Gastrocnemius medialis (tissue), 4 donors: Measurements from ENCODE around the gene P4HTM.

Source experiments
- POLR2A ChIP-seq, 2 donors: fragments of 450-650 bp; IDR thresholded peaks; one replicate each; pipeline ENCODE4 v1.6.1; 2017; ENCODE audit warnings: antibody characterized with exemption in 2 of 2, mild to moderate bottlenecking in 2 of 2, moderate library complexity in 2 of 2
- TF ChIP-seq, protein P1 (sequence below), 5 experiments: fragments of 450-650 bp in 3 of 5; fragments of 200-600 bp in 2 of 5; sonication (generic) in 2 of 5; IDR thresholded peaks in 4 of 5; conservative IDR thresholded peaks in 1 of 5; 1 replicate in 4 of 5; 2 replicates in 1 of 5; pipeline ENCODE4 v1.5.1; 2016 to 2019; ENCODE audit warnings: antibody characterized with exemption in 5 of 5, mild to moderate bottlenecking in 3 of 5, moderate library complexity in 3 of 5

DNA sequence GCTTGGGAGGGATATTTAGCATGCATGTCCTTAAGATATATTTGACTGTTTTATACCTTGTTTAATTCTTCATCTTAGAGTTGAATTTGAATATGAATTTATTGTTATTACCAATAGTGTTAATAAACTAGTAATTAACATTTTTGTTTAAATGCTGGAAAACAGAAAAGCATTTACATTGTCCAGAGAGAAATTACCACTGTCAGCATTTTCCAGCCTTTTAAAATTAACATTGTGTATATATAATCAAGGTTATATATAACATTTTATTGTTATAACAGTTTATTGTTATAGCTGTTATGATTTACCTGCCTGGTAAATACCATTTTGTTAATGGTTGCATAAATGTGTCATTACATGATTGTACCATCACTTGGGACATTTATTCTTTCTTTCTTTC lies 8.0 kb upstream of the P4HTM start:
- TF ChIP-seq, protein P1, sequence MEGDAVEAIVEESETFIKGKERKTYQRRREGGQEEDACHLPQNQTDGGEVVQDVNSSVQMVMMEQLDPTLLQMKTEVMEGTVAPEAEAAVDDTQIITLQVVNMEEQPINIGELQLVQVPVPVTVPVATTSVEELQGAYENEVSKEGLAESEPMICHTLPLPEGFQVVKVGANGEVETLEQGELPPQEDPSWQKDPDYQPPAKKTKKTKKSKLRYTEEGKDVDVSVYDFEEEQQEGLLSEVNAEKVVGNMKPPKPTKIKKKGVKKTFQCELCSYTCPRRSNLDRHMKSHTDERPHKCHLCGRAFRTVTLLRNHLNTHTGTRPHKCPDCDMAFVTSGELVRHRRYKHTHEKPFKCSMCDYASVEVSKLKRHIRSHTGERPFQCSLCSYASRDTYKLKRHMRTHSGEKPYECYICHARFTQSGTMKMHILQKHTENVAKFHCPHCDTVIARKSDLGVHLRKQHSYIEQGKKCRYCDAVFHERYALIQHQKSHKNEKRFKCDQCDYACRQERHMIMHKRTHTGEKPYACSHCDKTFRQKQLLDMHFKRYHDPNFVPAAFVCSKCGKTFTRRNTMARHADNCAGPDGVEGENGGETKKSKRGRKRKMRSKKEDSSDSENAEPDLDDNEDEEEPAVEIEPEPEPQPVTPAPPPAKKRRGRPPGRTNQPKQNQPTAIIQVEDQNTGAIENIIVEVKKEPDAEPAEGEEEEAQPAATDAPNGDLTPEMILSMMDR (IDR thresholded peaks at IDR 0.05 in 4 of 5, conservative IDR thresholded peaks at IDR 0.05 in 1 of 5), result no peak
- TF ChIP-seq POLR2A (IDR thresholded peaks at IDR 0.05), result no peak
